Adipose tissue (tissue), 3 donors: Measurements from ENCODE around the gene SLC22A4. TPM values are rescaled to one million over a fixed set of nuclear protein-coding genes. Genes with fewer than 3 reads are reported as not detected.

ENCODE experiments used
- H3K27ac ChIP-seq: one replicate; pipeline ENCODE4 v1.5.1; 2013; ENCODE audit warnings: low read depth, low read length
- WGBS, 3 donors: extraction: QIAGEN DNeasy Blood & Tissue Kit; methylation state at CpG; one replicate each; pipeline ENCODE4 v1.1.7; 2013; 5-methylcytosine and 5-hydroxymethylcytosine counted together
- polyA plus RNA-seq, 3 donors: library from polyadenylated mRNA; stranded (reverse); fragments of 200-250 nt; gene quantifications; one replicate each; pipeline ENCODE4 v1.2.3, GENCODE V29; 2013
- donor health status: healthy with polysubstance abuse.
- donor health status: Bipolar disorder and iron deficiency.
- donor health status: healthy.

Gene SLC22A4
- polyA plus RNA-seq, 3 donors = 0.23 to 3.0 (median 2.0) TPM

DNA sequence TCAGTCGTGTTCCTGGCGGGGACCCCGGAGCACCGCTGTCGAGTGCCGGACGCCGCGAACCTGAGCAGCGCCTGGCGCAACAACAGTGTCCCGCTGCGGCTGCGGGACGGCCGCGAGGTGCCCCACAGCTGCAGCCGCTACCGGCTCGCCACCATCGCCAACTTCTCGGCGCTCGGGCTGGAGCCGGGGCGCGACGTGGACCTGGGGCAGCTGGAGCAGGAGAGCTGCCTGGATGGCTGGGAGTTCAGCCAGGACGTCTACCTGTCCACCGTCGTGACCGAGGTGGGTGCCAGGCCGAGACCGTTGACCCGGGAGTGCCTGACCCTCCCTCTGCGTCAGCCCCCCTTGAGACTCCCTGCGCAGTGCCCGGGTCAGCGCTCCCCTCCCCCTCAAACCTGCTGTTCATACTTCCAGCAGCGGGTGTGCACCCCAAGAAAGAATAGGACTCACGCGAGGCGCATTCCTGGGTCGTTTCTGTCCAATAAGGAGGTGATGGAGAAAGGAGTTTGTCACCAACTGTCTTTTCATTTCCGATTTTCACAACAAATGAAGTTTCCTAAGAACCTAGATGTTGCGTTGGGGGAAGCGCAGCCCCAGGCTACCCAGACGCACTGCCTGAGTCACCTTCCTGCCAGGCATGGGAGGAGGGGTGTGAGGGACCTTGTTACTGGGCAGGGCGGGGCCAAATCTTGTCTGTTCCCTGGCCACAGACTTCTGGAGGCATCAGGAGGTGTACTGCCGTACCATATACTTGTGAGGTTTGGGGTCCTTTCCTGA is 722 bp downstream of the SLC22A4 start:
- 5 to 6% (median 6%) methylated on average over 50 of the region's 50 CpGs for WGBS, 3 donors
- H3K27ac ChIP-seq = peak overlapping the region; percentile 96

DNA sequence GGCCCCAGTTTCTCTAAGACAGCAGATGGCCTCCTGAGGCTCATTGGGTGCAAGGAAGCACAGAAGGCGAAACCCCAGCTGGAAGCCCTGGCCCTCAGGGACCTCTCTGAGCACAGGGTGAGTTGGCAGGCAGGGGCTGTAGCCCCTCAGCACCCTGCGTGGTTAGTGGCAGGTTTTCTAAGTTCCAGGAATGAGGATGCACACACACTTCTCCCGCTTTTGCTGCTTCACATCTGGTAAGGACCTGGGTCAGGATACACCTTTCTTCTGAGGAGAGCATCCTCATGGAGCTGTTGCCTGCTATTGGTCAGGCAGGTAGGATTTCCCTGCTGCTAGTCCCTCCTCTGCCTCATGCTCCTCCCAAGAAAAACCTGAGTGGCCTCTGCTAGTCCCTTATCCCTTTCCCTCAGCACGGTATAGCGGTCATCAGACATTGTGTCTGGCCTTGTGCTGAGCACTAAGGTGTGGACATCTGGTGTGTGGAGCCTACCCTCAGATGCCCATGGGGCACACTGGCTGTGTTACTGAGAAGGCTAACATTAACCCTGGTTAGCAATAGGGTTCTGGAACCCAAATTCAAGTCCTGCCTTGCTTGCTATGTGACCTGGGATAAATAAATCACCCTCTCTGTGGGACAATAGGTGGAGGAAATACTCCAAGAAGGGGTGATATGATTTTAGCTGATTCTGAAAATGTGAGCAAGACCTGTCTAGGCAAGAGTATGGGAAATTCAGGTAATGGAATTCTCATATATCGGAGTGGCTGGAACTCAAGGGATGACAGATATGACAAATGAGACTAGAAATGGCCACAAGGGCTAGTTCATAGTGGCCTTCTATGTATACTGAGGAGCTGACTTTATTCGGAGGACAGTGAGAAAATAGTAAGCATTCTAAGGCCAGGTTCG is 1.6 kb downstream of the SLC22A4 start:
- 74 to 86% (median 75%) methylated on average over 8 of the region's 8 CpGs for WGBS, 3 donors

DNA sequence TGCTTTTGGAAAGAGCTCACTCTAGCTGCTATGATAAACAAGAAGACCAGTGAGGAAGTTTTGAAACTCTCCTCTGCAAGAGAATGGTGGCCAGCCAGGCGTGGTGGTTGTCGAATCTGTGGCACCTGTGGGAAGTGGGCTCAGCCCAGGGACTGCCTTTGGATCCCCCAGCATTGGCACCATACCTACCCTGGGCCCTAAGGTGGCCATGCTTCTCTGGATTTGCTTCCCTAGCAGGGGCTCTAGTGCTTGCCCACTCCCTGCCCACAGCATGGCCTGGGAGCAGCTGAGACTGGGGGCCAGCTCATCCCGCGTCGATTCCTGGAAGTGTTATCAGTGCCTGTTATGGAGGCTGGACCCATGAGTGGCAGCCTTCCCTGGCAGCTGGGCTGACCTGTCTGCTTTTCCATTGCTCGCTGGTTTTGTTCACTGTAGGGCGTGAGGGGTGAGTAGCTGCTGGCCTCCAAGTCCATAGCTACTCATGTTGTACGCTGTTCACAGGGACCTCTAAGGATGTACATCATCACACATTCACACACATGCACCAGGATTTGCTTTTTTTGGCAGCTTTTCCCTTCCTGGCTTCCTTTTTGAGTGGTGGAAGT is 2.3 kb downstream of the SLC22A4 start:
- H3K27ac ChIP-seq = peak overlapping the region; percentile 9
- WGBS, 3 donors = 72 to 81% (median 75%) methylated on average over 8 of the region's 8 CpGs

More for the DNA sequence above, 1.6 kb downstream of the SLC22A4 start:
- peak overlapping the region; percentile 44 for H3K27ac ChIP-seq

DNA sequence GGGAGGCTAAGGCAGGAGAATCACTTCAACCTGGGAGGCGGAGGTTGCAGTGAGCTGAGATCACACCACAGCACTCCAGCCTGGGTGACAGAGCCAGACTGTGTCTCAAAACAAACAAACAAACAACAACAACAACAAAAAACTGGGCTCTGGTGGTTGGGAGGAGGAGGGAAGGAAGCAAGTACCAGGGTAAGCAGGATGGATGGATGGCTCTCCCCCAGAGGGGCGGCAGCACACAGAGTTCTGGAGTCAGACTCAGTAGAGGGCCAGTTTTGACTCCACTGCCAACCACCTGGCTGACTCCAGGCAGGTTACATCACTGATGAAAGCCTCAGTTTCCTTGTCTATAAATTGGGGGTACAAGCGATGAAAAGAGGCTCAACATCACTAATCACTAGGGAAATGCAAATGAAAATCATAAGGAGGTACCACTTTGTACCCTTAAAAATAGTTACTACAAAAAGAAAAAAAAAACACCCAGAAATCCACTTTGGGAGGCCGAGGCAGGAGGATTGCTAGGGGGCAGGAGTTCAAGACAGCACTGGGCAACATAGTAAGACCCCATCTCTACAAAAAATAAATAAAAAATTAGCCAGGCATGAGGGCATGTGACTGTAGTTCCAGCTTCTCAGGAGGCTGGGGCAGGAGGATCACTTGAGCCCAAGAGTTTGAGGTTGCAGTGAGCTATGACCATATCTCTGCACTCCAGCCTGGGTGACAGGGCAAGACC is 3.2 kb downstream of the SLC22A4 start:
- whole genome bisulfite sequencing, 3 donors = 93 to 96% (median 95%) methylated on average over 4 of the region's 4 CpGs
- no peak overlapping the region for H3K27ac ChIP-seq

DNA sequence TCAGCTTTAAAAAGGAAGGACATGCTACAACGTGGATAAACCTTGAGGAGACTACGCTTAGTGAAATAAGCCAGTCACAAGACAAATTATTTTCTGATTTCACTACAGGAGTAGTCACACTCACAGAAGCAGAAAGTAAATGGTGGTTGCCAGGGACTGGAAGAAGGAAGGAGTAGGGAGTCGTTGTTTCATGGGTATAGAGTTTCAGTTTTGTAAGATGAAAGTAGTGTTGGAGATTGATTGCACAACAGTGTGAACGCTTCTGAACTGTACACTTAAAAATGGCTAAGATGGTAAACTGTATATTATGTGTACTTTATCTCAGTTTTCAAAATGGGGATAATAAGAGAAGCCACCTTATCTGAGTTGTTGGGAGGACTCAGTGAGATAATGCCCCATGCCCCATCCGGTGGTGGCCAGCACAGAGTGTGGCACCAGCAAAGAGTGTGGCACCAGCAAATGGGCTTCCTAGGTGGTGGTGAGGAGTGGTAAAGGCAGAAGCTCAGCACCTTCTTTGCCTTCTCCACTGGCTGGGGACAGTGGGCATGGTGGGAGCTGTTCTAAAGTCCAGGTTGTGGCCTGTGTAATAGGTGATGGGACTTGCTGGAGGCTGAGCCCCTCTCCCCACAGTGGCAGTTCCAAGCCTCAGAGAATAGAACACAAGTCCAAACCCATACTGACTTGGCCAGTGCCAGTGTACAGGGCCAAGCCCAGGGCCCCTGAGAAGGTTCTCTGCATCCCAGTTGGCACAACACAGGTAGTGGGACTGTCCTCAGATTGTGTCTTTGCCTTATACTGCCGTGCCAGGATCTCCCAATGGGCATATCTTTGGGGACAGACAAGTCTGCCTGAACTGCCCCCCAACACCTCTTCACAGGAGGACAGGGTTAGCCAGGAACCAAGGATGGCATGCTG is 4.4 kb downstream of the SLC22A4 start:
- WGBS, 3 donors = 51 to 73% (median 55%) methylated on average over 6 of the region's 6 CpGs
- no peak overlapping the region for H3K27ac ChIP-seq

DNA sequence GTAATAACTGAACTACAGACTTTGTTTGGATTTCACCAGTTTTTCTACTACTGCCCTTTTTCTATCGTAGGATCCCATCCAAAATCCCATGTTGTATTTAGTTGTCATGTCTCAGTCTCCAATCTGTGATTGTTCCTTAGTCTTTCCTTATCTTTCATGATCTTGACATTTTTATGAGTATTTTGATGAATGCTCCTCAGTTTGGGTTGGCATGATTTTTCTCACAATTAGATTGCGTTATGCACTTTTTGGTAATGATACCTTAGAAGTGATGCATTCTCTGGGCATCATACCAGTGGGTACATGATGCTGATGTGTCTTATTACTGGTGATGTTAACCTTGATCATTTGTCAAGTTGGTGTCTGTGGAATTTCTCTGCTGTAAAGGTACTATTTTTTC is 5.7 kb downstream of the SLC22A4 start:
- no peak overlapping the region for H3K27ac ChIP-seq
- whole genome bisulfite sequencing, 3 donors = 70 to 80% (median 71%) methylated on average over 2 of the region's 2 CpGs

DNA sequence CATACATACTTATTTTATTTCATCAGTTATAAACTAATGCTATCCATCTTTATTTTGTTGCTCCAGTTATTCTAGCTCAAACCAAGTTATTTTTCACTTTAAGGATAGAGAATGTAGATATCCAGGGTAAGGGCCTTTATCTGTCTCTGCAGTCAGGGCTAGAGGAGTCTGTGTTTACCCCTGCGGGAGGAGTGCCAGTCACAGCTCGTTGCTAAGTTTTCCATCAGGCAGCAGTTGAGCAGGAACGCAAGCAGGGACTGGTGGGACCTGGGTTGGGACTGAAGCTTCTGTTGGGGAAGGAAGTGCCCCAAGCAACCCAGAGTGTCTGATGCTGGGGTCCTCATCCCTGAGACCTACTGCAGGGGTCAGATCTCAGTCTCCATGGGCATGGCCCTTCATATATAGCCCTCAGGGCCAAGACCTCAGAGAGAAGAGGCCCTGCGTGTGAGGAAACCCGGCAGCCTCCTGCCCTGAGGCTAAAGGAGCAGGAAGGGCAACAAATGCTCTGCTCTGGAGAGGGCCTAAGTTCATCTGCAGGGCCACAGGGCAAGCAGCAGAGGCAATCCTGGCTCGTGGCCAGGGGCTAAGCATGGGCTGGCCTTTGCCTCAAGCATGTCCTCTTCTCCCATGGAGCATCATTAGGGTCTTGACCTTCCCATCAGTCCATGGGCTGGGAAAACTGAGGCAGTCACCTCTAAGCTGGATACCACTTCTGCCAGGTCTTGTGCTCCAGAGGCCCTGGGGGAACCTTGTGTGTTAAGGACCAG is 6.6 kb downstream of the SLC22A4 start:
- H3K27ac ChIP-seq = no peak overlapping the region
- 52 to 71% (median 68%) methylated on average over 6 of the region's 6 CpGs for WGBS, 3 donors

DNA sequence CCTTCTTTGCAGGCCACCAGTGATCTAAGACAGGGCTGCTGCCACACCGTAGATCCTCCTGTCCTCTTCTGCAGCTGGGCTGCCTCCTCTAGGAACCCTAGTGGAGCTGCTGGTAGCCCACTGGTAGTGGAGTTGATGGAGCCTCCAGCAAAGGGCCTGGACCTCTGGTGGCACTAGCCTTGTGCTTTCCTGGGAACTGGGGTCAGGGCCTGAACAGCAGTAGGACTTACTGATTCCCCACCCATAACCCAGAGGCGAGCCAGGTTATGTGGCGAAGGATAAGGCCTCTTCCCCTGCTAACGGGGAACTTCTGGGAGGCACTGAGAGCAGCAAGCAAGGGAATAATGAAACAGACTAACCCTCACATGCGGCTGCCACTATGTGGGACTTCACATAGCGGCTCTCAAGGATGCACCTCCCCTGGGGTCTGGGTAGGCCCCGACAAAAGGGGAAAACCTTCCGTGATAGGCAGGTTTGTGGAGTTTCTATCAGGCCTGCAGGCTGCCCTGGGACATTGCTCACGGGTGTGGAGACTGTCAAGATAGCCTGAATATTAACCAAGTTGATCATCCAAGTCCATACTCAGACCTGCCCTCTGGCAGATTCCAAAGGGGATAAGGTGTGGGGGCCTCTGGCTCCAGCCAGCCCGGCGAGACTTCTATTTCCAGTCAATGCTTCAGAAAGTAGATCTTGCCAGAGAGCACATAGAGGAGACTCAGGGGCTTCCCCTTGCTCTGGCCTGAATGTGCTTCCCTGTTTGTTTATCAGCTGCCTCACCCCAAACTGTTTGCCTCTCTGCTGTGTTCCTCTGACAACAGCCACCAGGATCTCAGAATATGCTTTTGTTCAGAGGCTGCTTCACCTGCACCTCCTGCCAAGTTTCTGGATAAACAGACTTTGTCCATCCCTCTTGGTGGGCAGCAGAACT is 7.4 kb downstream of the SLC22A4 start:
- no peak overlapping the region for H3K27ac ChIP-seq
- 73 to 81% (median 76%) methylated on average over 11 of the region's 11 CpGs for WGBS, 3 donors

DNA sequence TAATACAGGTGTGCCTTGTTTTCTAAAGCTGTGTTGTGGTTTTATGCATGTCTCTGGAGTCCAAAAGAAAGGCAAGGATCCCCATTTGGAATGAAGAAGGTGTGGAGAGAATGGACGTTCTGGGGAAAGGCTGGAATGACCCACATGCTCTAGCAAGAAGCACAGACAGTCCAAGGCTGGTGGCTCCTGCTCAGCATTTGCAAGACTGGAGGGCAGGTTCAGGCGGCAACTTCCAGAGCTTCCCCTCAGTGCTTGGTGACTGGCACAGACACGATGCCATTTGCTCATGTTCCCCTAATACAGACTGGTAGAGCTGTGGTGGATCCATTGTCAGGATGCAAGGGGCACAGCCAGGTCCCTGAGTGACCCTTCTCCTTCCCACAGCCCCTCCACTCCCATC is 8.2 kb downstream of the SLC22A4 start:
- no peak overlapping the region for H3K27ac ChIP-seq

DNA sequence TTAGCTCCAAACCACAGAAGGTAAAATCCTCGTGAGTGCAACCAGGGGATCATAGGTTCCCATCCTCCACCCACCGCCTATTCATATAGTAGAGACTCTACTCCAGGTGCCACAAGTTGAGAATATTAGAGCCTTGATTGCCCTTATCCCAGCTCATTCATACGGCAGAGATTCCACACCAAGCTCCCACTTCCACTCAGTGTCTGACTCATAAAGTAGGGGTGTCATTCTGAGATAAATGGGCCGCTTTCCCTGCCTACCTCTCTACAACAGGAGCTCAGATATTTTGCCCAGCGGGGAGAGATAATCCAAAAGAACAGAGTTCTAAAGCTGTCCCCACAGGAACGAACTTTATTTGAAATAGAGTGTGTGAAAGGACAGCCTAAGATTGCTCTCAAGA is 9.4 kb downstream of the SLC22A4 start:
- no peak overlapping the region for H3K27ac ChIP-seq
- 92 to 94% (median 93%) methylated on average over 6 of the region's 6 CpGs for WGBS, 3 donors

More for the DNA sequence above, 8.2 kb downstream of the SLC22A4 start:
- 80 to 89% (median 85%) methylated on average over 3 of the region's 3 CpGs for WGBS, 3 donors

DNA sequence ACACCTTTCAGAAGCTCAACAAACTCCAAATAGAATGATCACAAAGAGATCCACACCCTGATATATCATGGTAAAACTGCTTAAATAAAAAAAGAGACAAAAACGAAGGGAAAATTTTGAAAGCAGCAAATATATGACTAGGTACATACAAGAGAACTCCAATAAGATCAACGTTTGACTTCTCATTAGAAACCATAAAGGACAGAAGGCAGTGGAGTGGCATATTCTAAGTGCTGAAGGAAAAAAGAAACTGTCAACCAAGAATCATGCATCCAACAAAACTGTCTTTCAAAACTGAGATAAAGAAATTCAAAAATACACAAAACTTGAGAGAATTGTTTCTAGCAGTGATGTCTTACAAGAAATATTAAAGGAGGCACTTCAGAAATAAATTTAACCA is 11.2 kb downstream of the SLC22A4 start:
- WGBS, 3 donors = 87 to 93% (median 91%) methylated on average over 2 of the region's 2 CpGs
- H3K27ac ChIP-seq = no peak overlapping the region

DNA sequence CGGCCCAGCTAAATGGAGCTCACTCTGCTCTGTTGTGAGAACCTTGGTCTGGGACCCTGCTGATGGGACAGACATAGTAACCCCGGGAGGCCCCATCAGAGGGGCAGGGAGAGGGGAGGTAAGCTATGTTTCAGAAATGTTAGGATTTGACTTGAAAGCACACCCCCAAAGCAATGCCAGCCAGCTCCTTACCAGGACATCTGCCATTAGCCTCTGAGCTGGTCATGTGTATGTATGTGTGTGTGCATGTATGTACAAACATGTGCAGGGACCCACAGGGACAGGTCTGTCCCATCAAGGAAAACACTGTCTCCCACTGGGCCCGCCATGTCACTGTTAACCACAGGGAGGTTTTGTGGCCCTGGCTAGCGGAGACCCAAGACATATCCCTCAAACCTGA is 14.5 kb downstream of the SLC22A4 start:
- no peak overlapping the region for H3K27ac ChIP-seq
- 80 to 95% (median 91%) methylated on average over 4 of the region's 4 CpGs for WGBS, 3 donors

DNA sequence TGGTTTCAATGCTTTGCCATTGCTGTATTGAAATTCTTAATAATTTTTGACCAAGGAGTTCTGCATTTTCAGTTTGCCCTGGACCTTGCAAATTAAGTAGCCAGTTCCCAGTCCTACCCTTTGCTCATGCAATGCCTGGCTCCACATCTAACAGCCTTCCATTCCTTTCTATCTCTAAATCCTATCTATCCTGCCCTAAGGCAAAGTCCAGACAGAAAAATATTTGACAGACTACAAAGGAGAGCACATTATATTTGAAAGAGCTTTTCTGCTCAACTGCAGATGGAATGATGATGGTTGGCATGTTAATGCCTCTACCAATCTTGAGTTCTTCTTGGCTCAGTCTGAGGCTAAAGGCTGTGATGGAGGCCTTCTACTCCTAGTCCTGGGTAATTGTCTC is 15.5 kb downstream of the SLC22A4 start:
- no peak overlapping the region for H3K27ac ChIP-seq

DNA sequence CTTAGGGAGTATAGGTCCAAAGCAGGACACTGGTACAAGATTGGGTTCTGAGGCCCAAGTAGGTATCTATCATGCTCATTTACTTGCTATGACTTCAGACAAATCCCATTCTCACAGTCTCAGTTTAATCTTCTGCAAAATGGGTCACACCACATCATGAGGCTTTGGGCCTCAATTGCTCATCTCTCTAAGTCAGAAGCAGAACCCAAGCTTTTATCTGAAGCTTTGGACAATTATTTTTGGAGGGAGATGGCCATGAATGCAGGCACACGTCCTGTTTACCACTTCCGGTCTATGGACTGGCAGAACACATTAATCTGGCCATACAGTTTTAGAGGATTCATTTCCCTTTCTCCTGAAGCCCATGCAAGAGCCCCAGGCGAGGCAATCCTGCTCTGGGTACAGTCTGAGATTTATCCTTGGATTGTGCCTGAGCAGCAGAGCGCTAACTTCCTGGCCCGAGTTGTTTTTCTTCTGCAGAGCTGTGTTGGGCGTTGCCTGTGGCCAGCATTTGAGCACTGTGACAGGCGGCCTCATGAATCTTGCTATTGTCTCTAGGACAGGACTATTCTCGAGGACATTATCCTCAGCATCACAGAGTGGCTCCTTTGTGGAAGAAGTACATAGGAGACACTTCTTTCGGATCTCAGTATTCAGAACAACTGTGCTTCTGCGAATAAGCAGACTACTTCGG is 16.1 kb downstream of the SLC22A4 start:
- WGBS, 3 donors = 53 to 71% (median 69%) methylated on average over 11 of the region's 11 CpGs
- H3K27ac ChIP-seq = no peak overlapping the region

DNA sequence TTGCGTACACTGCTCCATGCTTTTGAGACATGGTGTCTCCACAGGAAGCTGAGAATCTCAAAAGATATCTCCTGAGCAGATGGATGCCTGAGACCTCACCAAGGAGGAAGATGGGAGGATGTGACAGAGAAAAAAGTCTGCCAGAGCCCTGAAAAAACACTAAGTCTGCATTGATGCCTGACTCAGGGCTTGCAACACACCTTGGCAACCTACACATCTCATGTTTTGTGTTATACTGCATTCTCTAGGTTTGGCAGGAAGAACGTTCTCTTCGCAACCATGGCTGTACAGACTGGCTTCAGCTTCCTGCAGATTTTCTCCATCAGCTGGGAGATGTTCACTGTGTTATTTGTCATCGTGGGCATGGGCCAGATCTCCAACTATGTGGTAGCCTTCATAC is 19.2 kb downstream of the SLC22A4 start:
- WGBS, 3 donors = 68 to 85% (median 84%) methylated on average over 4 of the region's 4 CpGs
- H3K27ac ChIP-seq = no peak overlapping the region
